Tibial nerve (tissue), 4 donors: ENCODE data around the gene TTBK2.

Experiments
- CTCF ChIP-seq, 5 experiments: fragments of 200-600 bp in 3 of 5; fragments of 450-650 bp in 2 of 5; sonication (generic) in 3 of 5; IDR thresholded peaks; one replicate each; pipeline ENCODE4 v1.5.1; 2016 to 2019; ENCODE audit warnings: antibody characterized with exemption in 5 of 5, mild to moderate bottlenecking in 3 of 5, moderate library complexity in 2 of 5
- EP300 ChIP-seq, 2 donors: sonication (generic); formaldehyde crosslinking; IDR thresholded peaks; one replicate each; pipeline ENCODE4 v1.6.1; 2017; ENCODE audit warnings: antibody characterized with exemption in 2 of 2, mild to moderate bottlenecking in 1 of 2
- POLR2A ChIP-seq, 2 donors: fragments of 450-650 bp; IDR thresholded peaks; one replicate each; pipeline ENCODE4 v1.6.1; 2017; ENCODE audit warnings: antibody characterized with exemption in 2 of 2, mild to moderate bottlenecking in 2 of 2, moderate library complexity in 2 of 2

DNA sequence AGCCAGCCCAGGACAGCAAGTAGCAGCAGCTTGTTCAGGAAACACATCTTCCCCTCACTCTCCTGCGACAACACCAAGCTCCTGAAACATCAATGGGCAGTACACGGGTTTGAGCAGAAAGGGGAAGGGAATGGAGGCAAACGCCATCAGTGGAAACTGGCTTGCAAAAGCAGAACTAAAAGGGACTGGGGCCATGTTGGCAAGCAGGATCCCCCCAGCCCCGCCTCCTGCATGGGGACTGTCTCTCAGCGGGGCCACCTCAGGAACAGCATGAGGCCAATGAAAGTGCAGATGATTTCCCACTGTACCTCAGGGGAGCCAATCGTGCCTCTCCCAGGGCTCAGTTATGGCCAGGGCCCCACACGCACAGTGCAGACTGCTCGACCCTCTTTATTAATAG lies 190.4 kb downstream of the TTBK2 start:
- TF ChIP-seq CTCF (IDR thresholded peaks at IDR 0.05) = no peak
- TF ChIP-seq POLR2A (IDR thresholded peaks at IDR 0.05) = no peak
- no peak for TF ChIP-seq EP300 (IDR thresholded peaks at IDR 0.05)
